IMR-90 (cell line): ENCODE measurements around the gene SHLD1. TPM values are rescaled to one million over a fixed set of nuclear protein-coding genes. Genes with fewer than 3 reads are reported as not detected.

ENCODE experiments used
- ATAC-seq: fragments of 200-7000 bp; cut with Tn5 transposase; 2 replicates; pipeline ENCODE4 v1.9.1; 2020; ENCODE audit warnings: low read depth, mild to moderate bottlenecking, moderate library complexity
- BruUV-seq: library from RNA; stranded (reverse); fragments of 400-500 nt; replicated peaks from 2 replicates; lab custom pipeline; 2021; lab: Mats Ljungman, UMichigan
- CTCF ChIA-PET: fragments of 300-600 bp; formaldehyde crosslinking; extraction: SDS; loops from one replicate; lab custom pipeline; 2021; ENCODE audit warnings: antibody characterized with exemption; lab: Yijun Ruan, JAX
- POLR2A ChIA-PET: fragments of 300-600 bp; sonication (Branson Sonifier 250); formaldehyde crosslinking; loops from one replicate; lab custom pipeline; 2022; ENCODE audit warnings: antibody characterized with exemption; ENCODE audit not compliant: unreplicated experiment; lab: Charles Lee
- DNase-seq: peaks from one replicate; pipeline ENCODE4 v3.0.0; 2013
- H2AFZ ChIP-seq: replicated peaks from 2 replicates; pipeline ENCODE3; 2013; ENCODE audit warnings: low read length, mild to moderate bottlenecking; ENCODE audit not compliant: poor library complexity
- H2AK5ac ChIP-seq: 2 replicates; pipeline ENCODE4 v1.6.1; 2013; ENCODE audit warnings: low read depth, low read length, inconsistent platforms
- H2AK9ac ChIP-seq: replicated peaks from 2 replicates; pipeline ENCODE3; 2013; ENCODE audit warnings: mild to moderate bottlenecking, low read depth, low read length, moderate library complexity; ENCODE audit not compliant: poor library complexity
- H2BK120ac ChIP-seq: 2 replicates; pipeline ENCODE4 v1.6.1; 2013; ENCODE audit warnings: low read depth, low read length, inconsistent platforms
- H2BK15ac ChIP-seq: 3 replicates; pipeline ENCODE4 v1.6.1; 2013; ENCODE audit warnings: low read depth, low read length, inconsistent platforms
- H2BK20ac ChIP-seq: 2 replicates; pipeline ENCODE4 v1.6.1; 2013; ENCODE audit warnings: low read depth, mild to moderate bottlenecking, inconsistent platforms, low read length, moderate library complexity
- H2BK5ac ChIP-seq: 2 replicates; pipeline ENCODE4 v1.6.1; 2013; ENCODE audit warnings: mild to moderate bottlenecking, low read depth, low read length, inconsistent platforms; ENCODE audit not compliant: poor library complexity, severe bottlenecking
- H3K14ac ChIP-seq: replicated peaks from 2 replicates; pipeline ENCODE4 v1.6.1; 2013; ENCODE audit warnings: low read depth, low read length, inconsistent platforms
- H3K18ac ChIP-seq: 2 replicates; pipeline ENCODE4 v1.6.1; 2013; ENCODE audit warnings: low read depth, low read length, control low read depth
- H3K23ac ChIP-seq: 2 replicates; pipeline ENCODE4 v1.6.1; 2013; ENCODE audit warnings: low read depth, low read length, inconsistent platforms
- H3K27ac ChIP-seq: 2 replicates; pipeline ENCODE4 v1.5.1; 2013; ENCODE audit warnings: mild to moderate bottlenecking, control low read depth, low read length; ENCODE audit not compliant: insufficient read depth
- H3K27me3 ChIP-seq: 2 replicates; pipeline ENCODE4 v1.6.1; 2013; ENCODE audit warnings: low read length; ENCODE audit not compliant: control insufficient read depth, insufficient read depth
- H3K36me3 ChIP-seq: 2 replicates; pipeline ENCODE4 v1.6.1; 2013; ENCODE audit warnings: low read length, mixed read lengths; ENCODE audit not compliant: control insufficient read depth, insufficient read depth
- H3K4ac ChIP-seq: 2 replicates; pipeline ENCODE4 v1.6.1; 2013; ENCODE audit warnings: low read depth, low read length, inconsistent platforms
- H3K4me1 ChIP-seq: 2 replicates; pipeline ENCODE4 v1.6.1; 2013; ENCODE audit warnings: low read length, mixed read lengths; ENCODE audit not compliant: control insufficient read depth, insufficient read depth
- H3K4me2 ChIP-seq: 2 replicates; pipeline ENCODE4 v1.6.1; 2013; ENCODE audit warnings: low read depth, mild to moderate bottlenecking, control low read depth, low read length, moderate library complexity
- H3K4me3 ChIP-seq: 2 replicates; pipeline ENCODE4 v1.5.1; 2013; ENCODE audit warnings: low read depth, mild to moderate bottlenecking, control low read depth, low read length, moderate library complexity; ENCODE audit not compliant: insufficient read depth
- H3K56ac ChIP-seq: 2 replicates; pipeline ENCODE4 v1.6.1; 2013; ENCODE audit warnings: low read length, inconsistent platforms; ENCODE audit not compliant: insufficient read depth; ENCODE audit errors: extremely low read depth
- H3K79me1 ChIP-seq, 2 experiments: 2 replicates each; pipeline ENCODE4 v1.6.1; 2013; ENCODE audit warnings: low read length in 2 of 2, inconsistent platforms in 1 of 2, low read depth in 1 of 2
- H3K9ac ChIP-seq: 2 replicates; pipeline ENCODE4 v1.6.1; 2013; ENCODE audit warnings: low read depth, low read length, control low read depth
- H3K9me1 ChIP-seq: 2 replicates; pipeline ENCODE4 v1.6.1; 2013; ENCODE audit warnings: low read length, inconsistent platforms; ENCODE audit not compliant: insufficient read depth
- H3K9me3 ChIP-seq: 2 replicates; pipeline ENCODE4 v1.6.1; 2013; ENCODE audit warnings: low read length; ENCODE audit not compliant: control insufficient read depth, insufficient read depth
- H4K20me1 ChIP-seq: 2 replicates; pipeline ENCODE4 v1.6.1; 2013; ENCODE audit warnings: low read length, inconsistent platforms; ENCODE audit not compliant: insufficient read depth
- H4K5ac ChIP-seq: 2 replicates; pipeline ENCODE4 v1.6.1; 2013; ENCODE audit warnings: mild to moderate bottlenecking, low read depth, low read length, control low read depth
- H4K8ac ChIP-seq, 2 experiments: 2 replicates each; pipeline ENCODE4 v1.6.1; 2013; ENCODE audit warnings: low read depth in 2 of 2, low read length in 2 of 2, control low read depth in 1 of 2, inconsistent platforms in 1 of 2
- H4K91ac ChIP-seq: 2 replicates; pipeline ENCODE4 v1.6.1; 2013; ENCODE audit warnings: low read depth, low read length, inconsistent platforms; ENCODE audit not compliant: insufficient read depth
- CEBPB ChIP-seq: IDR thresholded peaks from 2 replicates; pipeline ENCODE4 v1.6.1; 2012; ENCODE audit warnings: low read depth, low read length, improper control_type of control experiment
- CHD1 ChIP-seq: IDR thresholded peaks from 2 replicates; pipeline ENCODE4 v1.6.1; 2012; ENCODE audit warnings: low read depth, low read length, improper control_type of control experiment
- FOS ChIP-seq: fragments of 150-350 bp; IDR thresholded peaks from 2 replicates; pipeline ENCODE4 v1.6.1; 2016; ENCODE audit warnings: low read depth, low read length
- MAFK ChIP-seq: IDR thresholded peaks from 2 replicates; pipeline ENCODE4 v1.6.1; 2012; ENCODE audit warnings: low read depth, low read length, improper control_type of control experiment
- MAZ ChIP-seq: IDR thresholded peaks from 2 replicates; pipeline ENCODE4 v1.6.1; 2012; ENCODE audit warnings: low read depth, mild to moderate bottlenecking, low read length, improper control_type of control experiment, moderate library complexity, borderline replicate concordance
- MXI1 ChIP-seq: IDR thresholded peaks from 2 replicates; pipeline ENCODE4 v1.6.1; 2012; ENCODE audit warnings: low read depth, mild to moderate bottlenecking, low read length, moderate library complexity, borderline replicate concordance
- NFE2L2 ChIP-seq: fragments of 150-350 bp; IDR thresholded peaks from 2 replicates; pipeline ENCODE4 v1.6.1; 2016; ENCODE audit warnings: low read depth, mild to moderate bottlenecking, low read length
- POLR2A ChIP-seq: IDR thresholded peaks from 2 replicates; pipeline ENCODE4 v1.6.1; 2012; ENCODE audit warnings: mild to moderate bottlenecking, low read depth, low read length
- RFX5 ChIP-seq: IDR thresholded peaks from 2 replicates; pipeline ENCODE4 v1.8.0; 2012; ENCODE audit warnings: low read depth, mild to moderate bottlenecking, low read length, moderate library complexity
- USF2 ChIP-seq: fragments of 150-350 bp; IDR thresholded peaks from 2 replicates; pipeline ENCODE4 v1.6.1; 2017; ENCODE audit warnings: mild to moderate bottlenecking, antibody characterized with exemption, low read length, low read depth
- WGBS, 2 experiments: methylation state at CpG; one replicate each; pipeline versions ENCODE4 v1.1.5 to v1.1.7; 2013; ENCODE audit warnings: missing lambda C conversion rate in 2 of 2; ENCODE audit not compliant: insufficient read length in 1 of 2; ENCODE audit errors: extremely low coverage in 2 of 2; 5-methylcytosine and 5-hydroxymethylcytosine counted together
- dilution Hi-C: fragments of 300-500 bp; cut with HindIII; formaldehyde crosslinking; loops from one replicate; pipeline ENCODE4 v1.14.3; 2018; ENCODE audit warnings: low sequenced_read_pairs; ENCODE audit not compliant: unreplicated experiment
- in situ Hi-C: fragments of 300-500 bp; cut with MboI; formaldehyde crosslinking; loops from 3 replicates; pipeline ENCODE4 v1.14.3; 2019; ENCODE audit warnings: low sequenced_read_pairs, inconsistent platforms, mixed read lengths
- intact Hi-C: fragments of 100-400 bp; cut with micrococcal nuclease; formaldehyde crosslinking; loops from 2 replicates; pipeline ENCODE4 v1.10.0; 2022
- polyA plus RNA-seq, 3 experiments: library from polyadenylated mRNA; depleted of rRNA; stranded (reverse); fragments of >200 nt; gene quantifications; 2 replicates each; pipeline ENCODE4 v1.2.3, GENCODE V29; 2012; ENCODE audit warnings: low replicate concordance in 1 of 3
- total RNA-seq: library from RNA; depleted of rRNA; stranded (reverse); fragments of >200 nt; gene quantifications from 2 replicates; pipeline ENCODE4 v1.2.3, GENCODE V29; 2012

Gene SHLD1
- total and polyA plus RNA-seq, 2 of the 4 experiments (the other 2 are of a cell fraction): 2.6 to 3.0 TPM

DNA sequence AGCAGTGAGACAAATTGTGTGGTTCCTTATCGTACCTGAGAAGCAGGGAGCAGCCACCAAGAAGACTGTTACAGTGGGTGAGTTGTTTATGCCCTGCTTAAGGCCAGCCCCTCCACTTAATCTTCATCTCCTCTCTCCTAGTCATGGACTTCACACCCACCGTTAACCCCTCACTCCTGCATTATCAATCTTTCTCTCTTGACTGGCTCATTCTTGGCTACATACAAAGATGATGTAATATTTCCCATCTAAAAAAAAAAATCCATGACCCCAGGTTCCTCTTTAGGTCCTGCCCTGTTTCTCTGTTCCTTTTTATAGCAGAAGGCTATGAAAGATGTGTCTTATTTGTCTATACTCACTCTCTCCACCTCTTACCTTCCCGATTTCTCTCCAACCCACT lies 72.4 kb downstream of the SHLD1 start:
- H3K4ac ChIP-seq: no peak overlapping the region
- POLR2A ChIA-PET: no interaction called here
- BruUV-seq: no TSS peak
- H4K91ac ChIP-seq: no peak overlapping the region
- H3K4me1 ChIP-seq: peaks cover 2% of the 10 kb centered on the region; the same call in 1 of the 2 replicates
- H2BK5ac ChIP-seq: no peak overlapping the region
- H2AFZ ChIP-seq: no peak overlapping the region
- no peak overlapping the region for H2AK9ac ChIP-seq
- no peak overlapping the region for H3K4me3 ChIP-seq
- no peaks in the 10 kb centered on the region for H3K79me1 ChIP-seq
- no peak overlapping the region for H3K56ac ChIP-seq
- H3K9me1 ChIP-seq: peaks cover 2% of the 10 kb centered on the region; the same call in 1 of the 2 replicates
- no peak overlapping the region for H3K27ac ChIP-seq
- no peak overlapping the region for H2BK120ac ChIP-seq
- H3K18ac ChIP-seq: no peak overlapping the region
- no peak overlapping the region for H2BK20ac ChIP-seq
- H3K4me2 ChIP-seq: no peak overlapping the region
- no peak for ATAC-seq
- no peaks in the 10 kb centered on the region for H3K27me3 ChIP-seq
- no peak overlapping the region for H2AK5ac ChIP-seq
- TF ChIP-seq FOS: no peak
- TF ChIP-seq RFX5: no peak
- TF ChIP-seq NFE2L2: no peak
- no peak for TF ChIP-seq MAZ
- TF ChIP-seq MXI1: no peak
- no peak for TF ChIP-seq CEBPB
- no peak for TF ChIP-seq MAFK
- TF ChIP-seq POLR2A: no peak
- TF ChIP-seq USF2: no peak
- TF ChIP-seq CHD1: no peak
- intact Hi-C loops (no loop called here), in situ Hi-C loops (no loop called here), dilution Hi-C loops (no loop called here)
- no peak for DNase-seq
- no CpG with 5 or more reads among the region's 3 CpGs for WGBS, 2 experiments
- H3K36me3 ChIP-seq: no peaks in the 10 kb centered on the region
- H3K9me3 ChIP-seq: no peaks in the 10 kb centered on the region
- H3K23ac ChIP-seq: no peak overlapping the region
- H3K14ac ChIP-seq: no peak overlapping the region
- no peak overlapping the region for H2BK15ac ChIP-seq
- H4K20me1 ChIP-seq: no peaks in the 10 kb centered on the region
- H4K5ac ChIP-seq: no peak overlapping the region
- H4K8ac ChIP-seq: no peak overlapping the region
- no peak overlapping the region for H3K9ac ChIP-seq
- CTCF ChIA-PET: no interaction called here
